ENCODE data around the gene HMSD. TPM values are rescaled to one million over a fixed set of nuclear protein-coding genes. Genes with fewer than 3 reads are reported as not detected.

The HMSD gene
- total and polyA plus RNA-seq, 2 donors (not counting 3 experiments of a cell fraction or from before 2014, with no cell fraction given) = 0.08 TPM; not detected in 1

DNA sequence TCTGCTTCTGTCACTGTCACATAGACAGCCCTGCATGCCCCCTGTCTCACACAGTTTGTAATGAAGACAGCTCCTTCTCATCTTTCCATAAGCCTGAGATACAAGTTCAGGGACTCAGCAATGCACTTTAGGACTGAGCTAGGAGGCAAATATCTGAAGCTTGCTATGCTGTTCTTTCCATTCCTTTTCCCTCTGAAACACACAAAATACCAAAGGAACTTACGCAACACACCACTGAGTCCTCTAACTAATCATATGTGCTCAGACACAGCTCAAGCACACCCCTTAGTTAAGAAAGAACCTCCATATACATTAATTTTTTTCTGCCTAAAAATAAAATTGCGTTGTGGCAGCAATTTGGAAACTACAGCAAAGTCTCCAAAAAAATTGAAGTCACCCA lies 38.6 kb downstream of the HMSD start:
- FAIRE-seq = no peak
- no peak for TF ChIP-seq JUN (IDR thresholded peaks at IDR 0.05; ENCODE audit: borderline replicate concordance, insufficient read depth, insufficient read length, low read depth)
- TF ChIP-seq, protein P1, sequence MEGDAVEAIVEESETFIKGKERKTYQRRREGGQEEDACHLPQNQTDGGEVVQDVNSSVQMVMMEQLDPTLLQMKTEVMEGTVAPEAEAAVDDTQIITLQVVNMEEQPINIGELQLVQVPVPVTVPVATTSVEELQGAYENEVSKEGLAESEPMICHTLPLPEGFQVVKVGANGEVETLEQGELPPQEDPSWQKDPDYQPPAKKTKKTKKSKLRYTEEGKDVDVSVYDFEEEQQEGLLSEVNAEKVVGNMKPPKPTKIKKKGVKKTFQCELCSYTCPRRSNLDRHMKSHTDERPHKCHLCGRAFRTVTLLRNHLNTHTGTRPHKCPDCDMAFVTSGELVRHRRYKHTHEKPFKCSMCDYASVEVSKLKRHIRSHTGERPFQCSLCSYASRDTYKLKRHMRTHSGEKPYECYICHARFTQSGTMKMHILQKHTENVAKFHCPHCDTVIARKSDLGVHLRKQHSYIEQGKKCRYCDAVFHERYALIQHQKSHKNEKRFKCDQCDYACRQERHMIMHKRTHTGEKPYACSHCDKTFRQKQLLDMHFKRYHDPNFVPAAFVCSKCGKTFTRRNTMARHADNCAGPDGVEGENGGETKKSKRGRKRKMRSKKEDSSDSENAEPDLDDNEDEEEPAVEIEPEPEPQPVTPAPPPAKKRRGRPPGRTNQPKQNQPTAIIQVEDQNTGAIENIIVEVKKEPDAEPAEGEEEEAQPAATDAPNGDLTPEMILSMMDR (IDR thresholded peaks at IDR 0.05; ENCODE audit: extremely low read depth in 1 of 2, insufficient read depth in 1 of 2, low read depth in 1 of 2, low read length in 2 of 2) = no peak
- no peak for TF ChIP-seq FOS (IDR thresholded peaks at IDR 0.05; ENCODE audit: borderline replicate concordance, insufficient read depth, low read length)
- no peak for TF ChIP-seq MAX (IDR thresholded peaks at IDR 0.05; ENCODE audit: insufficient read depth, insufficient read length)
- TF ChIP-seq POLR2A (IDR thresholded peaks at IDR 0.05; ENCODE audit: low read depth, low read length) = no peak
- no peak for TF ChIP-seq MYC (IDR thresholded peaks at IDR 0.05; ENCODE audit: low read depth, low read length)
- TF ChIP-seq POLR2AphosphoS5 (IDR thresholded peaks at IDR 0.05; ENCODE audit: insufficient read depth, low read depth, low read length) = no peak
- TF ChIP-seq GATA2 (IDR thresholded peaks at IDR 0.05; ENCODE audit: insufficient read depth, insufficient read length, low read depth, low read length) = no peak
- TF ChIP-seq EZH2 (IDR thresholded peaks at IDR 0.05; ENCODE audit: borderline replicate concordance, low read depth, low read length, severe bottlenecking) = no peak
- H2AFZ ChIP-seq (ENCODE audit: low read depth, low read length) = no peak overlapping the region

More for the DNA sequence above, 38.6 kb downstream of the HMSD start:
- ChIA-PET CTCF (interaction anchor here (1.0 kb wide), 2 partner anchors 24 to 51 kb away, joined by 3 read pairs; no protein-coding TSS in a partner anchor), POLR2A (no interaction called here)
- no peak for DNase-seq (ENCODE audit: low read depth, low spot score)
- BruUV-seq (replicated peaks) = no TSS peak
- Histone ChIP-seq H3K9me3 (replicated peaks; ENCODE audit: control insufficient read depth, insufficient read depth, low read length) (no peaks in the 10 kb centered on the region), H3K9me1 (replicated peaks; ENCODE audit: control insufficient read depth, extremely low read depth, insufficient read depth, low read length) (no peaks in the 10 kb centered on the region), H3K9ac (replicated peaks; ENCODE audit: extremely low read depth, insufficient read depth, low read length) (no peak overlapping the region), H3K4me2 (ENCODE audit: insufficient read depth, low read length) (no peak overlapping the region), H3K79me2 (ENCODE audit: control insufficient read depth, insufficient read depth, low read length) (no peaks in the 10 kb centered on the region), H3K27me3 (ENCODE audit: control insufficient read depth in 2 of 2, insufficient read depth in 2 of 2, low read length in 2 of 2) (no peaks in the 10 kb centered on the region), H3K4me1 (ENCODE audit: control insufficient read depth, extremely low read depth, insufficient read depth, low read length) (no peaks in the 10 kb centered on the region), H4K20me1 (replicated peaks; ENCODE audit: control insufficient read depth, extremely low read depth, insufficient read depth, low read length) (no peaks in the 10 kb centered on the region), H3K36me3 (ENCODE audit: control insufficient read depth in 2 of 2, extremely low read depth in 1 of 2, insufficient read depth in 2 of 2, low read length in 2 of 2) (peaks cover 11 to 14% of the 10 kb centered on the region in 2 experiments), H3K27ac (ENCODE audit: insufficient read depth, low read depth, low read length) (no peak overlapping the region), H3K4me3 (replicated peaks in 1 of 3; ENCODE audit: insufficient read depth in 1 of 3, low read depth in 1 of 3, low read length in 3 of 3) (no peak overlapping the region)
- dilution Hi-C loops (cut with MboI; ENCODE audit: extremely low pct_ligation_motif_present, low sequenced_read_pairs) (no loop called here), intact Hi-C loops (cut with micrococcal nuclease) (no loop called here)
